Endothelial cell of umbilical vein (primary cell): ENCODE data around the gene ANKFN1. TPM values are rescaled to one million over a fixed set of nuclear protein-coding genes. Genes with fewer than 3 reads are reported as not detected.

ENCODE experiments used
- BruUV-seq: library from RNA; stranded (reverse); fragments of 400-500 nt; replicated peaks from 2 replicates; lab custom pipeline; 2021; lab: Mats Ljungman, UMichigan
- CTCF ChIA-PET: fragments of 300-600, 350-600 bp; sonication (Branson Sonifier 250); formaldehyde crosslinking; loops from one replicate; lab custom pipeline; 2021; ENCODE audit warnings: antibody characterized with exemption, inconsistent platforms; lab: Charles Lee
- POLR2A ChIA-PET: fragments of 300-600, 350-600 bp; sonication (Branson Sonifier 250); formaldehyde crosslinking; loops from one replicate; lab custom pipeline; 2021; ENCODE audit warnings: antibody characterized with exemption, inconsistent platforms; lab: Charles Lee
- DNase-seq: peaks from one replicate; pipeline ENCODE4 v3.0.0-alpha.2; 2011; ENCODE audit warnings: low read depth, low spot score
- FAIRE-seq: peaks from 2 replicates; lab custom pipeline; 2011; peaks lifted over from hg19 to GRCh38; lab: Jason Lieb, UNC
- H2AFZ ChIP-seq: 2 replicates; pipeline ENCODE4 v1.6.0; 2012; ENCODE audit warnings: low read depth, low read length, control low read depth, inconsistent platforms
- H3K27ac ChIP-seq: 2 replicates; pipeline ENCODE4 v1.5.1; 2011; ENCODE audit warnings: low read depth, mild to moderate bottlenecking, control low read depth, low read length, moderate library complexity; ENCODE audit not compliant: insufficient read depth
- H3K27me3 ChIP-seq, 2 experiments: 2 replicates each; pipeline versions ENCODE4 v1.6.0 to v1.6.1; 2011; ENCODE audit warnings: low read length in 2 of 2, mixed read lengths in 1 of 2; ENCODE audit not compliant: control insufficient read depth in 2 of 2, insufficient read depth in 2 of 2
- H3K36me3 ChIP-seq, 2 experiments: 2 replicates in 1 of 2; 3 replicates in 1 of 2; pipeline ENCODE4 v1.5.1; 2011; ENCODE audit warnings: low read length in 2 of 2, mild to moderate bottlenecking in 1 of 2, moderate library complexity in 1 of 2; ENCODE audit not compliant: control insufficient read depth in 2 of 2, insufficient read depth in 2 of 2; ENCODE audit errors: extremely low read depth in 1 of 2
- H3K4me1 ChIP-seq: 3 replicates; pipeline ENCODE4 v1.5.1; 2011; ENCODE audit warnings: mild to moderate bottlenecking, low read length; ENCODE audit not compliant: control insufficient read depth, insufficient read depth; ENCODE audit errors: extremely low read depth
- H3K4me2 ChIP-seq: 2 replicates; pipeline ENCODE4 v1.6.1; 2011; ENCODE audit warnings: low read length, control low read depth, mixed read lengths; ENCODE audit not compliant: insufficient read depth
- H3K4me3 ChIP-seq, 3 experiments: fragments of 200-600 bp in 1 of 3; sonication (generic), shearing (Covaris generic) in 1 of 3; replicated peaks in 1 of 3; 2 replicates each; pipeline ENCODE4 v1.5.1; 2011 to 2016; ENCODE audit warnings: control low read depth in 3 of 3, low read length in 3 of 3, mild to moderate bottlenecking in 2 of 3, inconsistent platforms in 1 of 3, low read depth in 1 of 3, moderate library complexity in 1 of 3; ENCODE audit not compliant: insufficient read depth in 1 of 3
- H3K79me2 ChIP-seq: 2 replicates; pipeline ENCODE4 v1.6.0; 2012; ENCODE audit warnings: low read length, inconsistent platforms; ENCODE audit not compliant: control insufficient read depth, insufficient read depth
- H3K9ac ChIP-seq: replicated peaks from 2 replicates; pipeline ENCODE3; 2011; ENCODE audit warnings: low read length, control low read depth; ENCODE audit not compliant: insufficient read depth; ENCODE audit errors: extremely low read depth
- H3K9me1 ChIP-seq: replicated peaks from 3 replicates; pipeline ENCODE4 v1.6.0; 2011; ENCODE audit warnings: mild to moderate bottlenecking, low read length; ENCODE audit not compliant: control insufficient read depth, insufficient read depth; ENCODE audit errors: extremely low read depth
- H3K9me3 ChIP-seq: replicated peaks from 2 replicates; pipeline ENCODE4 v1.5.1; 2012; ENCODE audit warnings: low read length, inconsistent platforms; ENCODE audit not compliant: control insufficient read depth, insufficient read depth
- H4K20me1 ChIP-seq: replicated peaks from 2 replicates; pipeline ENCODE3; 2011; ENCODE audit warnings: mild to moderate bottlenecking, low read length; ENCODE audit not compliant: control insufficient read depth, insufficient read depth; ENCODE audit errors: extremely low read depth
- EZH2 ChIP-seq: IDR thresholded peaks from 2 replicates; pipeline ENCODE4 v1.6.1; 2012; ENCODE audit warnings: borderline replicate concordance, low read depth, mild to moderate bottlenecking, moderate library complexity, low read length, inconsistent platforms; ENCODE audit not compliant: severe bottlenecking
- FOS ChIP-seq: IDR thresholded peaks from 2 replicates; pipeline ENCODE4 v1.6.1; 2011; ENCODE audit warnings: mild to moderate bottlenecking, low read length, moderate library complexity, borderline replicate concordance; ENCODE audit not compliant: insufficient read depth
- GATA2 ChIP-seq: IDR thresholded peaks from 2 replicates; pipeline ENCODE4 v1.7.0; 2011; ENCODE audit warnings: low read depth, mild to moderate bottlenecking, moderate library complexity, mixed read lengths, low read length; ENCODE audit not compliant: insufficient read length, insufficient read depth
- JUN ChIP-seq: IDR thresholded peaks from 2 replicates; pipeline ENCODE4 v1.6.1; 2011; ENCODE audit warnings: borderline replicate concordance, low read depth; ENCODE audit not compliant: insufficient read length, insufficient read depth
- MYC ChIP-seq: IDR thresholded peaks from one replicate; pipeline ENCODE4 v1.6.1; 2011; ENCODE audit warnings: mild to moderate bottlenecking, low read depth, low read length
- POLR2A ChIP-seq: IDR thresholded peaks from 2 replicates; pipeline ENCODE4 v1.6.1; 2012; ENCODE audit warnings: low read depth, mild to moderate bottlenecking, control low read depth, low read length
- POLR2AphosphoS5 ChIP-seq: IDR thresholded peaks from 2 replicates; pipeline ENCODE4 v1.6.1; 2012; ENCODE audit warnings: low read depth, mild to moderate bottlenecking, control low read depth, low read length, moderate library complexity; ENCODE audit not compliant: insufficient read depth
- dilution Hi-C: fragments of 300-500 bp; cut with MboI; formaldehyde crosslinking; loops from one replicate; pipeline ENCODE4 v1.15.0; 2019; ENCODE audit warnings: low sequenced_read_pairs; ENCODE audit not compliant: extremely low pct_ligation_motif_present
- intact Hi-C: fragments of 100-400 bp; cut with micrococcal nuclease; formaldehyde crosslinking; loops from one replicate; pipeline ENCODE4 v1.10.0; 2022
- polyA plus RNA-seq, 4 experiments: library from polyadenylated mRNA; depleted of rRNA in 3 of 4; stranded (reverse) in 3 of 4; unstranded in 1 of 4; fragments of >200 nt; gene quantifications; 2 replicates each; pipeline versions ENCODE4 v1.2.1 to v1.2.3, GENCODE V29; 2011 to 2012; ENCODE audit warnings: missing spikeins in 1 of 4
- total RNA-seq: library from RNA; stranded (reverse); gene quantifications from 2 replicates; pipeline ENCODE4 v1.2.3, GENCODE V29; 2021
- TF ChIP-seq, protein P1 (sequence below), 2 donors: IDR thresholded peaks; 1 replicate in 1 of 2; 2 replicates in 1 of 2; pipeline ENCODE4 v1.5.1; 2011; ENCODE audit warnings: low read length in 2 of 2, mild to moderate bottlenecking in 2 of 2, moderate library complexity in 2 of 2, control low read depth in 1 of 2, inconsistent platforms in 1 of 2, low read depth in 1 of 2; ENCODE audit not compliant: insufficient read depth in 1 of 2; ENCODE audit errors: extremely low read depth in 1 of 2
- TF ChIP-seq, protein P2 (sequence below): IDR thresholded peaks from 2 replicates; pipeline ENCODE4 v1.6.1; 2011; ENCODE audit not compliant: insufficient read depth, insufficient read length

Gene ANKFN1
- total and polyA plus RNA-seq, 2 donors (not counting 3 experiments of a cell fraction or from before 2014, with no cell fraction given): 0.15 TPM; not detected in 1

DNA sequence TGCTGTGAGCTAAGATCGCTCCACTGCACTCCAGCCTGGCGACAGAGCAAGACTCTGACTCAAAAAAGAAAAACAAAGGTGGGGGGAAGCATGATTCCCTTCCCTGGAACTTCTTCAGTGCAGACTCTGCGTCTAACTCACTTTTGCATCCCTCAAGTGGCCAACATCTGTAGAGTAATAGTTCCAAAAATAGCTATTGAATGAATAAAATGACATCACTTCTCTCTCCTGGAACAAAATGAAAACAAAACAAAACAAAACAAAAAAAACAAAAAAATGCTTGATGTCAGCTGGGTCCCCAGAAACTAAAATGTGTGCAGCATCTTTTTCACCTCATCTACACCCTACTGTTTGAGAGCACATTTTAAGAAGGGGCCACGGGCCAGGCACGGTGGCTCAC, 242.5 kb downstream of the ANKFN1 start:
- no peak for FAIRE-seq

More for the DNA sequence above, 242.5 kb downstream of the ANKFN1 start:
- no peaks in the 10 kb centered on the region for H3K4me1 ChIP-seq
- H3K36me3 ChIP-seq: no peaks in the 10 kb centered on the region
- H3K27me3 ChIP-seq: no peaks in the 10 kb centered on the region
- CTCF ChIA-PET: no interaction called here
- TF ChIP-seq POLR2AphosphoS5: no peak
- no peak for TF ChIP-seq JUN
- TF ChIP-seq, protein P1, sequence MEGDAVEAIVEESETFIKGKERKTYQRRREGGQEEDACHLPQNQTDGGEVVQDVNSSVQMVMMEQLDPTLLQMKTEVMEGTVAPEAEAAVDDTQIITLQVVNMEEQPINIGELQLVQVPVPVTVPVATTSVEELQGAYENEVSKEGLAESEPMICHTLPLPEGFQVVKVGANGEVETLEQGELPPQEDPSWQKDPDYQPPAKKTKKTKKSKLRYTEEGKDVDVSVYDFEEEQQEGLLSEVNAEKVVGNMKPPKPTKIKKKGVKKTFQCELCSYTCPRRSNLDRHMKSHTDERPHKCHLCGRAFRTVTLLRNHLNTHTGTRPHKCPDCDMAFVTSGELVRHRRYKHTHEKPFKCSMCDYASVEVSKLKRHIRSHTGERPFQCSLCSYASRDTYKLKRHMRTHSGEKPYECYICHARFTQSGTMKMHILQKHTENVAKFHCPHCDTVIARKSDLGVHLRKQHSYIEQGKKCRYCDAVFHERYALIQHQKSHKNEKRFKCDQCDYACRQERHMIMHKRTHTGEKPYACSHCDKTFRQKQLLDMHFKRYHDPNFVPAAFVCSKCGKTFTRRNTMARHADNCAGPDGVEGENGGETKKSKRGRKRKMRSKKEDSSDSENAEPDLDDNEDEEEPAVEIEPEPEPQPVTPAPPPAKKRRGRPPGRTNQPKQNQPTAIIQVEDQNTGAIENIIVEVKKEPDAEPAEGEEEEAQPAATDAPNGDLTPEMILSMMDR (IDR thresholded peaks at IDR 0.05; ENCODE audit: extremely low read depth in 1 of 2, insufficient read depth in 1 of 2, low read depth in 1 of 2, low read length in 2 of 2): no peak
- TF ChIP-seq EZH2: no peak
- no peak for TF ChIP-seq GATA2
- TF ChIP-seq, protein P2, sequence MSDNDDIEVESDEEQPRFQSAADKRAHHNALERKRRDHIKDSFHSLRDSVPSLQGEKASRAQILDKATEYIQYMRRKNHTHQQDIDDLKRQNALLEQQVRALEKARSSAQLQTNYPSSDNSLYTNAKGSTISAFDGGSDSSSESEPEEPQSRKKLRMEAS: no peak
- no peak for TF ChIP-seq MYC
- TF ChIP-seq FOS: no peak
- no peak for TF ChIP-seq POLR2A
- H3K27ac ChIP-seq: no peak overlapping the region
- no TSS peak for BruUV-seq
- H3K79me2 ChIP-seq: no peaks in the 10 kb centered on the region
- dilution Hi-C loops (no loop called here), intact Hi-C loops (no loop called here)
- POLR2A ChIA-PET: interaction anchor here (0.7 kb wide), 1 partner anchor 69 kb away, joined by 3 read pairs; no protein-coding TSS in a partner anchor
- no peak for DNase-seq
- no peaks in the 10 kb centered on the region for H3K9me3 ChIP-seq
- no peak overlapping the region for H3K4me3 ChIP-seq
- H3K9ac ChIP-seq: no peak overlapping the region
- no peak overlapping the region for H2AFZ ChIP-seq
- no peaks in the 10 kb centered on the region for H3K9me1 ChIP-seq
- H4K20me1 ChIP-seq: no peaks in the 10 kb centered on the region
- no peak overlapping the region for H3K4me2 ChIP-seq
